ENCODE measurements around the gene FOXA1. TPM values are rescaled to one million over a fixed set of nuclear protein-coding genes. Genes with fewer than 3 reads are reported as not detected.

FOXA1 gene
- total and polyA plus RNA-seq, 9 of the 15 experiments (the other 6 are each of a cell fraction or from before 2014, with no cell fraction given) = 0.20 to 3.0 (median 1.3) TPM

- TF ChIP-seq ZNF609 (CRISPR knock-in tag; IDR thresholded peaks at IDR 0.05; ENCODE audit: borderline replicate concordance) (no peak), SREBF2 (CRISPR knock-in tag; IDR thresholded peaks at IDR 0.05) (no peak), MED1 (CRISPR knock-in tag; IDR thresholded peaks at IDR 0.05; ENCODE audit: borderline replicate concordance) (no peak), TFAM (CRISPR knock-in tag; conservative IDR thresholded peaks at IDR 0.05) (no peak), CBX1 (IDR thresholded peaks at IDR 0.05; ENCODE audit: low read depth) (no peak), SMARCA4 (IDR thresholded peaks at IDR 0.05) (no peak), BRF1 (IDR thresholded peaks at IDR 0.05; ENCODE audit: borderline replicate concordance, extremely low read depth, insufficient read length) (no peak), RFX7 (CRISPR knock-in tag; IDR thresholded peaks at IDR 0.05) (no peak), KLF16 (IDR thresholded peaks at IDR 0.05) (no peak), DMBX1 (CRISPR knock-in tag; IDR thresholded peaks at IDR 0.05; ENCODE audit: borderline replicate concordance) (no peak), PCBP1 (IDR thresholded peaks at IDR 0.05; ENCODE audit: low read depth, low read length, poor library complexity, severe bottlenecking) (peak; percentile 54), NFXL1 (CRISPR knock-in tag; IDR thresholded peaks at IDR 0.05) (no peak), CC2D1A (IDR thresholded peaks at IDR 0.05) (no peak), ZMIZ1 (IDR thresholded peaks at IDR 0.05; ENCODE audit: low read depth in 2 of 2, low read length in 2 of 2) (no peak), CBFB (CRISPR knock-in tag; IDR thresholded peaks at IDR 0.05) (no peak), PATZ1 (CRISPR knock-in tag; IDR thresholded peaks at IDR 0.05; ENCODE audit: borderline replicate concordance) (no peak), ETV5 (CRISPR knock-in tag; IDR thresholded peaks at IDR 0.05; ENCODE audit: low read depth) (no peak), RBFOX2 (IDR thresholded peaks at IDR 0.05; ENCODE audit: low read depth, low read length) (peak; percentile 62)
These were observed at the start of gene FOXA1, which contains the start of gene TTC6 (continued) for GRCh38 chr14:37594971-37595808.
